ENCODE measurements around the gene CPT1C. TPM values are rescaled to one million over a fixed set of nuclear protein-coding genes. Genes with fewer than 3 reads are reported as not detected.

CPT1C gene
- total RNA-seq, 4 donors from 2014 or later, result 0.44 to 4.1 (median 2.2) TPM

DNA sequence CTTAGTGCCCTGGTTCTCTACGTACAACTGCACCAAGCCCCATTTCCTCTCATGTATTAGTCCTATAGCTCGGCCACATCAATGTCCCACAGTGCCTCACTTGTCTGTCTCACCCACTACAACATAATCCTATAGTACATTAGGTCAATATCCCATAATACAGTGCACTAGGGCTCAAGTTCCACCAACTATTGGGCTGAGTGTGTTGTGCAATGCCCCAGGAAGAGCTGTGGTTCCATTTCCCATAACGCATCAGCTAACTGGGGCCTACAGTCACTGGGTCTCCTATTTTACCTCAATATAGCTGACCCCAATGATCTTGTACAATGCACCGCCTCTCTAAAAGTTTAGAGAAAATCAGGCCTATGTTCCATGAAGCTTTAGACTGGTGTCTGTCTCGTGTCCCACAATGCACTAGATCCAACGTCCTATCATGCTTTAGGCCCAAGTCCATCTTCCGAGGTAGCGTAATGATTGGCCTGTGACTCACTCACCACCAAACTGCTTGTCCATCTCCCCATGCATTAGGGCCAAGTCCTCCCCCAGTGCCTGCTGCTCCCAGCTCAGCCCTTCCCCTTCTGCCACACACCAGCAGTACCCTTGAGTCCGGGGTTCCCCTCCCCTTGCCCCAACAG, 50.4 kb downstream of the CPT1C start:
- Histone ChIP-seq H3K9me3 (no peaks in the 10 kb centered on the region), H3K27ac (no peak overlapping the region), H3K36me3 (no peaks in the 10 kb centered on the region), H3K4me1 (no peaks in the 10 kb centered on the region), H3K27me3 (no peaks in the 10 kb centered on the region), H3K4me3 (no peak overlapping the region)
- TF ChIP-seq EP300 (IDR thresholded peaks at IDR 0.05) (no peak), POLR2A (IDR thresholded peaks at IDR 0.05) (no peak)
- TF ChIP-seq, protein P1, sequence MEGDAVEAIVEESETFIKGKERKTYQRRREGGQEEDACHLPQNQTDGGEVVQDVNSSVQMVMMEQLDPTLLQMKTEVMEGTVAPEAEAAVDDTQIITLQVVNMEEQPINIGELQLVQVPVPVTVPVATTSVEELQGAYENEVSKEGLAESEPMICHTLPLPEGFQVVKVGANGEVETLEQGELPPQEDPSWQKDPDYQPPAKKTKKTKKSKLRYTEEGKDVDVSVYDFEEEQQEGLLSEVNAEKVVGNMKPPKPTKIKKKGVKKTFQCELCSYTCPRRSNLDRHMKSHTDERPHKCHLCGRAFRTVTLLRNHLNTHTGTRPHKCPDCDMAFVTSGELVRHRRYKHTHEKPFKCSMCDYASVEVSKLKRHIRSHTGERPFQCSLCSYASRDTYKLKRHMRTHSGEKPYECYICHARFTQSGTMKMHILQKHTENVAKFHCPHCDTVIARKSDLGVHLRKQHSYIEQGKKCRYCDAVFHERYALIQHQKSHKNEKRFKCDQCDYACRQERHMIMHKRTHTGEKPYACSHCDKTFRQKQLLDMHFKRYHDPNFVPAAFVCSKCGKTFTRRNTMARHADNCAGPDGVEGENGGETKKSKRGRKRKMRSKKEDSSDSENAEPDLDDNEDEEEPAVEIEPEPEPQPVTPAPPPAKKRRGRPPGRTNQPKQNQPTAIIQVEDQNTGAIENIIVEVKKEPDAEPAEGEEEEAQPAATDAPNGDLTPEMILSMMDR (IDR thresholded peaks at IDR 0.05), result no peak
- DNase-seq (ENCODE audit: low spot score in 2 of 2), result no peak
- WGBS, 2 donors, result 87 to 90% methylated on average over 8 to 9 of the region's 9 CpGs

DNA sequence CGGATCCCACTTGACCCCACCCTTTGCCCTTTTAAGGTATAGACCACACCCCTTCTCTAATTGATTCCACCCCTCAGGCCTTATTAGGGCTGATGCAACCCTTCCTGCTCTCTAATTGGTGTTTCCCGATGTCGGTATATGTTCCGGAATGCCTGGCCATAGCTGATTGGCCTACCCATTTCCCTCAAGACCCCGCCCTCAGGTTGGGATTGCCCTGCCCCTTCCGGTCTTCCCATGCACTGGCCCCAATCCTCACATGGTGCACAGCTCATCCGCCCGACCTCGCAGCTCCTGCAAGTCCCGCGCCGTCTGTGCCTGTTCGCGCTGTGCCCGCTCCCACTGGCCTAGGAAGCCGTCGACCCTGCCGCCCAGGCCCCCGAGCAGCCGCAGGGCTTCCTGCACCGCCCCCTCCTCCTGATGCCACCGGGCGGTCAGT, 54.0 kb downstream of the CPT1C start:
- no peak for DNase-seq (ENCODE audit: low spot score in 2 of 2)
- no peaks in the 10 kb centered on the region for H3K27me3 ChIP-seq
- no peaks in the 10 kb centered on the region for H3K36me3 ChIP-seq
- no peaks in the 10 kb centered on the region for H3K4me1 ChIP-seq
- H3K27ac ChIP-seq, result no peak overlapping the region
- H3K4me3 ChIP-seq, result no peak overlapping the region
- no peaks in the 10 kb centered on the region for H3K9me3 ChIP-seq
- 90 to 95% methylated on average over 21 to 23 of the region's 23 CpGs for WGBS, 2 donors
- TF ChIP-seq EP300 (IDR thresholded peaks at IDR 0.05) (no peak), POLR2A (IDR thresholded peaks at IDR 0.05) (no peak)
- TF ChIP-seq, protein P1 (IDR thresholded peaks at IDR 0.05), result no peak

- Histone ChIP-seq H3K9me3 (no peaks in the 10 kb centered on the region), H3K36me3 (no peaks in the 10 kb centered on the region), H3K4me3 (no peak overlapping the region), H3K4me1 (no peaks in the 10 kb centered on the region), H3K27ac (no peak overlapping the region), H3K27me3 (no peaks in the 10 kb centered on the region)
- WGBS, 2 donors, result 50 to 59% methylated on average over 52 of the region's 52 CpGs
- TF ChIP-seq EP300 (IDR thresholded peaks at IDR 0.05) (no peak), POLR2A (IDR thresholded peaks at IDR 0.05) (no peak)
- TF ChIP-seq, protein P1 (IDR thresholded peaks at IDR 0.05), result no peak
- no peak for DNase-seq (ENCODE audit: low spot score in 2 of 2)
These were observed 55.5 kb downstream of the CPT1C start for GRCh38 chr19:49746206-49746958.

GRCh38 chr19:49749055-49749716, 58.3 kb downstream of the CPT1C start:
- Histone ChIP-seq H3K9me3 (no peaks in the 10 kb centered on the region), H3K4me3 (no peak overlapping the region), H3K27ac (no peak overlapping the region), H3K36me3 (no peaks in the 10 kb centered on the region), H3K4me1 (no peaks in the 10 kb centered on the region), H3K27me3 (no peaks in the 10 kb centered on the region)
- no peak for DNase-seq (ENCODE audit: low spot score in 2 of 2)
- WGBS, 2 donors, result 81 to 83% methylated on average over 6 of the region's 6 CpGs
- TF ChIP-seq POLR2A (IDR thresholded peaks at IDR 0.05) (no peak), EP300 (IDR thresholded peaks at IDR 0.05) (no peak)
- TF ChIP-seq, protein P1 (IDR thresholded peaks at IDR 0.05), result no peak

DNA sequence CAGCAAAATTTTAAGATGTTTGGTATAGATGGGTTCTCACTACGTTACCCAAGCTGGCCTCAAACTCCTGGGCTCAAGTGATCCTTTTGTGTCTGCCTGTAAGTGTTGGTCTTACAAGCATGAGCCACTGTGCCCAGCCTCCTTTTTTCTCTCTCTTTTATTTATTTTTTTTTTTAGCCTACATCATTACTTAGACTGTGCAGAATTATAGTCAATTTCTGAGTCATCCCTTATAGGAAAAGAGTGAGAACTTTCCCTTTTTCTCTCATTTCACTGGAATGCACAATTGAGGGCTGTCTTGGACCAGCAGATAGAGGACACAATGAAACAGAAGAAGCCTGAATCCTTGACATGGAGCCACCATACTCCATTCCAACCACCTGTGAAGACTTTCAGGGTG, 58.9 kb downstream of the CPT1C start:
- H3K9me3 ChIP-seq, result no peaks in the 10 kb centered on the region
- H3K27me3 ChIP-seq, result no peaks in the 10 kb centered on the region
- 58 to 60% methylated on average over 1 of the region's 1 CpG for WGBS, 2 donors
- H3K4me1 ChIP-seq, result no peaks in the 10 kb centered on the region
- DNase-seq (ENCODE audit: low spot score in 2 of 2), result no peak
- H3K36me3 ChIP-seq, result no peaks in the 10 kb centered on the region
- H3K27ac ChIP-seq, result no peak overlapping the region
- TF ChIP-seq POLR2A (IDR thresholded peaks at IDR 0.05), result no peak
- TF ChIP-seq, protein P1 (IDR thresholded peaks at IDR 0.05), result no peak
- no peak for TF ChIP-seq EP300 (IDR thresholded peaks at IDR 0.05)
- no peak overlapping the region for H3K4me3 ChIP-seq

All from tibial nerve (tissue), 4 donors.